ENCODE measurements around the gene TCF19. TPM values are rescaled to one million over a fixed set of nuclear protein-coding genes. Genes with fewer than 3 reads are reported as not detected.

Gene TCF19
- total RNA-seq, 1 donor from 2014 or later, result 6.2 TPM

DNA sequence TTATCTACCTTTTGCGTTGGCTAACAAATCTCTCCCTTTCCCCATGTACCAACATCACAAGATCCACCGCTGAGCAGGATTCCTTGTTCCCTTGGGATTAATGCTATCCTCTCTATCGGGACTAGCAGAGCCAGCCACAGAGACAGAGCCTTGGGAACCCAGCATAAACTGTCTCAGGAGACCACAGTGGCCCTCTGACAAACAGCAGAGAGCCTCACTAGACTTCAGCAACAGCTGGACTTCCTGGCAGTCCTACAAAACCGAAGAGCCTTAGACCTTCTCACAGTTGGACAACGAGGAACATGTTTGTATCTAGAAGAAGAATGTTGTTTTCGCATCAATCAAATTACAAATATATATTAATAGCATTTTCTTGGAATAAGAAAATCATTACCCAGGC lies 51.7 kb downstream of the TCF19 start:
- ATAC-seq (peak in 1 of 2 donors; percentile 32), DNase-seq (no peak)
- Histone ChIP-seq H3K4me1 (no peaks in the 10 kb centered on the region), H3K27me3 (ENCODE audit: low read depth) (no peaks in the 10 kb centered on the region), H3K9me3 (no peaks in the 10 kb centered on the region), H3K36me3 (no peaks in the 10 kb centered on the region), H3K4me3 (no peak overlapping the region), H3K27ac (no peak overlapping the region)
- intact Hi-C loops (cut with DNase I), result no loop called here
- TF ChIP-seq, protein P1, sequence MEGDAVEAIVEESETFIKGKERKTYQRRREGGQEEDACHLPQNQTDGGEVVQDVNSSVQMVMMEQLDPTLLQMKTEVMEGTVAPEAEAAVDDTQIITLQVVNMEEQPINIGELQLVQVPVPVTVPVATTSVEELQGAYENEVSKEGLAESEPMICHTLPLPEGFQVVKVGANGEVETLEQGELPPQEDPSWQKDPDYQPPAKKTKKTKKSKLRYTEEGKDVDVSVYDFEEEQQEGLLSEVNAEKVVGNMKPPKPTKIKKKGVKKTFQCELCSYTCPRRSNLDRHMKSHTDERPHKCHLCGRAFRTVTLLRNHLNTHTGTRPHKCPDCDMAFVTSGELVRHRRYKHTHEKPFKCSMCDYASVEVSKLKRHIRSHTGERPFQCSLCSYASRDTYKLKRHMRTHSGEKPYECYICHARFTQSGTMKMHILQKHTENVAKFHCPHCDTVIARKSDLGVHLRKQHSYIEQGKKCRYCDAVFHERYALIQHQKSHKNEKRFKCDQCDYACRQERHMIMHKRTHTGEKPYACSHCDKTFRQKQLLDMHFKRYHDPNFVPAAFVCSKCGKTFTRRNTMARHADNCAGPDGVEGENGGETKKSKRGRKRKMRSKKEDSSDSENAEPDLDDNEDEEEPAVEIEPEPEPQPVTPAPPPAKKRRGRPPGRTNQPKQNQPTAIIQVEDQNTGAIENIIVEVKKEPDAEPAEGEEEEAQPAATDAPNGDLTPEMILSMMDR (IDR thresholded peaks at IDR 0.05), result no peak

DNA sequence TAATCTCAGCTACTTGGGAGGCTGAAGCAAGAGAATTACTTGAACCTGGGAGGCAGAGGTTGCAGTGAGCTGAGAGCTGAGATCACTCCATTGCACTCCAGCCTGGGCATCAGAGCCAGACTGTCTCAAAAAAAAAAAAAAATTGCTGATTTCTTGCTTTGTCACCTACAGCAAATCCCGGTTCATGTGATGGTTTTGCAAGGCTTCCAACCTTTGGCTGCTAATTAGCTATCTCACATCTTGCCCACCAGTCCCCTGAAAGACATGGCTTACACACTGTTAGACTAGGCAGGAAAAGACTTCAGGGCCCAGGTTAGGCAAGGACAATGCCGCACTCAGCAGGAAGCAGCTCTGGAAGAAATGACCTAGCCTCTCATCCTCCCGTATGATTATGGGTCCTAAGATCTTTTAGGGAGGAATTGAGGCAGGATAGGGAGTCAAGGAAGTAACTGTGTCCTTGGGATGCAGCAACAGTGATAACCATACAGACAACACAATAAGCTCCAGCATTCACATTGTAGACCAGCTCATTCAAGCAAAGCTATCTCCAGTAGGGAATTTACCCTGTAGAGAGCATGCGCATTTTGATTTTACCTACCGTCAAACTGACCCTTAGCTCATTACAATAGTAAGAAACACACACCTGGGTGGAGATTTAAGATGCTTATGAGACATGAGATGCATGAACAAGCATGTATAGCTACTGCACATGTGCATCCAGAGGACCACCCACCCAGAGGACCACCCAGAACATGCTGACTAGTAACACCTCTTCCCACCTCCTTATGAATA lies 52.5 kb downstream of the TCF19 start:
- TF ChIP-seq, protein P1 (IDR thresholded peaks at IDR 0.05), result no peak
- ATAC-seq (no peak), DNase-seq (no peak)
- no peaks in the 10 kb centered on the region for H3K4me1 ChIP-seq
- intact Hi-C loops (cut with DNase I), result no loop called here
- H3K36me3 ChIP-seq, result no peaks in the 10 kb centered on the region
- H3K27ac ChIP-seq, result no peak overlapping the region
- H3K27me3 ChIP-seq (ENCODE audit: low read depth), result no peaks in the 10 kb centered on the region
- no peaks in the 10 kb centered on the region for H3K9me3 ChIP-seq
- no peak overlapping the region for H3K4me3 ChIP-seq

Other genes with a start within 250 kb of the TCF19 start
- 33.0 TPM for gene VARS2, start 244.4 kb upstream of the TCF19 start, total RNA-seq
- gene SFTA2, start 226.4 kb upstream of the TCF19 start, total RNA-seq, result 351 TPM
- 5.3 TPM for gene MUCL3, start 217.6 kb upstream of the TCF19 start, total RNA-seq
- 3.8 TPM for gene MUC21, start 174.9 kb upstream of the TCF19 start, total RNA-seq
- gene MUC22, start 148.1 kb upstream of the TCF19 start, total RNA-seq, result not detected
- gene C6orf15, start 46.0 kb upstream of the TCF19 start, total RNA-seq, result not detected
- 10.5 TPM for gene PSORS1C1, start 43.8 kb upstream of the TCF19 start, total RNA-seq
- not detected for gene CDSN, start 38.1 kb upstream of the TCF19 start, total RNA-seq
- not detected for gene PSORS1C2, start 19.5 kb upstream of the TCF19 start, total RNA-seq
- 16.5 TPM for gene CCHCR1, start 787 bp upstream of the TCF19 start, total RNA-seq
- gene POU5F1, start 12.1 kb downstream of the TCF19 start, total RNA-seq, result 5.0 TPM
- gene HLA-C, start 113.5 kb downstream of the TCF19 start, total RNA-seq, result 1,186 TPM
- 2,736 TPM for gene HLA-B, start 198.6 kb downstream of the TCF19 start, total RNA-seq
- gene MICA, start 245.0 kb downstream of the TCF19 start, total RNA-seq, result 33.1 TPM